Measurements from ENCODE around the gene JPH4.
A peak's percentile ranks its signal among the peaks of the same experiment; 100 is the strongest.

The JPH4 gene

GRCh38 chr14:23578560-23579310 lies at the start of gene JPH4:
Gene JPH4 (minus strand): TSS chr14:23578790. CDS start chr14:23577453, 1,337 bp downstream.
- Mint-ChIP-seq H3K27me3 (peaks cover 73% of the 10 kb centered on the region), H3K9me3 (no peaks in the 10 kb centered on the region), H3K4me1 (peaks cover 33% of the 10 kb centered on the region), H3K27ac (peak within 1 kb of the TSS in 1 of 2 donors; percentile 49), H3K4me3 (peak within 1 kb of the TSS; percentile 57 to 58)
- no peak for ATAC-seq
- no peak for DNase-seq

- Mint-ChIP-seq H3K4me1 (peaks cover 13% of the 10 kb centered on the region), H3K27me3 (no peaks in the 10 kb centered on the region), H3K27ac (no peak overlapping the region), H3K4me3 (no peak overlapping the region), H3K9me3 (peaks cover 12% of the 10 kb centered on the region in 2 donors)
- ATAC-seq (no peak), DNase-seq (no peak)
These were observed 49.4 kb upstream of the JPH4 start for GRCh38 chr14:23627961-23628360.

DNA sequence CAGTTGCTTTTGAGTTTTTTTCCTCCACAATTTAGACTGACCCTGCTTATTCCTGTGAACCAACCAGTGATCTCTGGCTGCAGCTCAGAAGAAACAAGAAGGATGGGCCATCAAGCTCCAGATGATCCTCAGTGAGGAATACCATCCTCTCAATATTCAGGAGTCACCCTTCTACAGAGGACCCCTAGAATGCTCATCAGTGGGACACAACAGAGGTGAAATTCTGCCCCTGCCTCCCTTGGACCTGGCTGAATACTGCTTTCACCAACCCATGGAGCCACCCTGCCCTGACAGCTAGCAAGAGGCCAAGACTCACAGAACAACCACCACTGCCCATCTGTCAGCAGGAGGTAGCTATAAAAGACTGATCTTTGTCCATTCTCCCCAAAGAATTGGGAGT lies 48.4 kb upstream of the JPH4 start:
- Mint-ChIP-seq H3K4me1 (peaks cover 8% of the 10 kb centered on the region), H3K27ac (no peak overlapping the region), H3K27me3 (no peaks in the 10 kb centered on the region), H3K9me3 (peaks cover 12% of the 10 kb centered on the region in 2 donors), H3K4me3 (no peak overlapping the region)
- ATAC-seq (no peak), DNase-seq (no peak)

DNA sequence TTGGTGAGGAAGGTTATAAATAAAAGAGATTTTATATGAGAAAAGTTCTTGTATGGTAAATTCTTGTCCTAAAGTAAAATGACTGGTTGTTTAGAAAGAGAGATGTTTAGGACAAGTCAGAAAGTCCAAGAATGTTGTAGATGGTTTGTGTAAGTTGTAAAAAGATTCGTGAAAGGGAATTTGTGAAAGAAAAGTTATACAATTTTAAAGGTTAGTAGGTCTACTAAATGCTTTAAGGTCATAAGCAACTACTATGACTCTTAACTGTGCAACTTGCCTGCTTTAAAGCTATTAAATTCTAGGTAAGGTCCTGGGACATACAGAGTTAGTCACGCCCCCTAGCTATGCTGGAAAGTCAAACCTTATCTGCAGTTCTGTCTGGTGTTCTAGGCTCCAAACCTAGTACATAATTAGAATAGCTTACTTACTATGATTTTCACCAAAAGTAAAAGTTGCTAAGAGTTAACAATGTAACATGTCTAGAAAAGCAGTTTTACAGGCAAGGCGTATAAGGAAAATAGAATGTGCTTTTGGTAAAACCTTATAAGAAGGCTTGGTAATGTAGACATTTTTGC lies 46.3 kb upstream of the JPH4 start:
- peaks cover 12% of the 10 kb centered on the region in 2 donors for H3K9me3 Mint-ChIP-seq
- DNase-seq (no peak), ATAC-seq (no peak)
- peak overlapping the region in 1 of 2 donors; percentile 10 for H3K27ac Mint-ChIP-seq
- H3K27me3 Mint-ChIP-seq, result no peaks in the 10 kb centered on the region
- H3K4me3 Mint-ChIP-seq, result no peak overlapping the region
- no peaks in the 10 kb centered on the region for H3K4me1 Mint-ChIP-seq

DNA sequence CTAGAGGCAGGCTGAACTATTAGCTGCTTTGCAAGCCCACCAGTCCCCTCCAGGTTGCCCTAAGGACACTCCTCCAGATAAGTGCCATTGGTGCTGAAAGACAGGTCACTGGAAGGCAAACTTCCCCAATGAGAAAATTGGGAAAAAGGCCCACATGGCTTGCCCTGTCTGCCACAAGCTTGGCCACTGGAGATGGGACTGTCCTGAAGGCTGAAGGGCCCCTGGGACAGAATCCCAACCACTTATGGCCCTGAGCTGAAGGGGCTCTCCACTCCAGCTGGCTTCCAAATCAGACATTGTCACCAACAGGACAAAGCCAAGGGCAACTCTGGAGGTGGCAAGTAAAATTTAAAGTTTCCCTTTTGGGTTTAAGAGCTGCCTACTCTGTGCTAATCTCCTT lies 45.4 kb upstream of the JPH4 start:
- Mint-ChIP-seq H3K9me3 (peaks cover 12% of the 10 kb centered on the region in 2 donors), H3K4me3 (no peak overlapping the region), H3K27me3 (no peaks in the 10 kb centered on the region), H3K27ac (no peak overlapping the region), H3K4me1 (peaks cover 6% of the 10 kb centered on the region)
- ATAC-seq (no peak), DNase-seq (no peak)

- ATAC-seq, result no peak
These were observed 44.4 kb upstream of the JPH4 start for GRCh38 chr14:23622990-23623389.

DNA sequence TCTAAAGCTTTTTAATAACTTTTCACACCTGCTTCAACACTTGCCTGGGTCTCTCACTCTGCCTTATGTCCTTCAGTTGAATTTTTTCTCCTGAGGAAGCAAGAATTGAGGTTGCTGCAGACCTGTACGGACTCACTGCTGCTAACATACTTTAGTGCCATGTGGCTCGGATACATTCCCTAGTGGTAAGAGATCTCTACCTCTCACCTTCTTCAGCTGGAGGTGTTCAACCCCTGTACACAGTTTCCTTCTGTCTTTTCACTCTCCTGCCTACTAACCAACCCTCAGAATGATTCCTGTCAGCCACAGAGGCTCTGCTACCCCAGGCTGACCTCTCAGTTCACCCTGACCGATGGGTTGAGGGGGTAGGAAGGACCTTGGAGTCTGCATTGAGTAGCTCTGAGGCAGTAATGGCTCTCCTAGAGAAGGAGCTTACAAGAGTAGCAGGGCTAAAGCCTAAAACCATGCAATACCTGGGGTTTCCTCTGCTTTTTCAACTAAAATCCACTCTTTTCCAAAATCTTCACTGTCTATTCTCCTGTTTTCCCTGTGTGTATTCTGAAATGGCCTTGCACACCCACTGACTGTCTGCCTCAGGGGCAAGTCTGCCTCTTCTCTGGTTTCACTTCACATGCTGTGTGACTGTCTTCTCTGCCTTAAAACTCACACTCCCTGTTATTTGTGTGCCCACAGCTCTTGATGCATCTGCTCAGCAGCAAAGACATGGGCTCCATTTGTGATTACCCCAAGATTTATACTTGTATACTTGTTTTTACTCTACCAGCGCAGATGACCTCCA lies 43.5 kb upstream of the JPH4 start:
- peaks cover 15% of the 10 kb centered on the region for H3K4me1 Mint-ChIP-seq
- DNase-seq (no peak), ATAC-seq (no peak)
- H3K27ac Mint-ChIP-seq, result no peak overlapping the region
- peaks cover 12% of the 10 kb centered on the region in 2 donors for H3K9me3 Mint-ChIP-seq
- H3K27me3 Mint-ChIP-seq, result no peaks in the 10 kb centered on the region
- H3K4me3 Mint-ChIP-seq, result no peak overlapping the region

More at GRCh38 chr14:23622990-23623389, 44.4 kb upstream of the JPH4 start:
- Mint-ChIP-seq H3K27ac (no peak overlapping the region), H3K4me3 (no peak overlapping the region), H3K9me3 (peaks cover 12% of the 10 kb centered on the region in 2 donors), H3K27me3 (no peaks in the 10 kb centered on the region), H3K4me1 (peaks cover 15% of the 10 kb centered on the region)
- no peak for DNase-seq

DNA sequence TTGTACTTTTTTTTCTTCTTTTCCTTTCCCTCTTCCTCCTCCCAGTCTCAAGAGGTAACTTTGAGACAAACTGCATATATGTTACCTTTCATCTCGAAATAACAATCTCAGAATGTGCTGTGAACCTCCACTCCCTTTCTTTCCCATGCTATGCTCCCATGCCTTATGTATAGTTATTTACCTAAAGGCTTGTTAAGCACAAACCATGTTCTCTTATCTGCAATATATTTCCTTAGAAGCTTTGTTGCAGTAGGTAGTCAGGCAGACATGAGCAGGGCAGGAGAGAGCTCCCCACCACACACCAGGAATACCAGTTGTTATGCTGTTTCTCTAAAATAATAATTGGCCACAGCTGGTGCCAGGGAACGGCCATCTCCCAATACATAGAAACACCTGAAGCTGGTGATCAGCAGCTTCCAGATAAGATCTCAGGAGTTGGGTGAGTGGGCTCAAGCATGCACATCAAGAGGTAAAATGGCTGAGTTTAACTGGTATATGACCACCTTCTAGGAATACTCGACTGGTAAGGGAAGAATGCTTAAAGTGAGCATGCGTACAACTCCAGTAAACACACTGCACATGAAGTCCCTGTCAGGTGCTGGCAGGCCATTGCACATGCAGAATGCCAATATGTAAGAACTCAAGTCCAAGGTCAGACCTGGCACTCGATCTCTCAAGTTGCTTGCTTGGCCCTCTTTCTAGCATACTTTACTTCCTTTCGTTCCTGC lies 42.8 kb upstream of the JPH4 start:
- DNase-seq, result no peak
- peaks cover 12% of the 10 kb centered on the region in 2 donors for H3K9me3 Mint-ChIP-seq
- H3K27me3 Mint-ChIP-seq, result no peaks in the 10 kb centered on the region
- H3K27ac Mint-ChIP-seq, result no peak overlapping the region
- H3K4me1 Mint-ChIP-seq, result peaks cover 15% of the 10 kb centered on the region
- ATAC-seq, result no peak
- H3K4me3 Mint-ChIP-seq, result no peak overlapping the region

DNA sequence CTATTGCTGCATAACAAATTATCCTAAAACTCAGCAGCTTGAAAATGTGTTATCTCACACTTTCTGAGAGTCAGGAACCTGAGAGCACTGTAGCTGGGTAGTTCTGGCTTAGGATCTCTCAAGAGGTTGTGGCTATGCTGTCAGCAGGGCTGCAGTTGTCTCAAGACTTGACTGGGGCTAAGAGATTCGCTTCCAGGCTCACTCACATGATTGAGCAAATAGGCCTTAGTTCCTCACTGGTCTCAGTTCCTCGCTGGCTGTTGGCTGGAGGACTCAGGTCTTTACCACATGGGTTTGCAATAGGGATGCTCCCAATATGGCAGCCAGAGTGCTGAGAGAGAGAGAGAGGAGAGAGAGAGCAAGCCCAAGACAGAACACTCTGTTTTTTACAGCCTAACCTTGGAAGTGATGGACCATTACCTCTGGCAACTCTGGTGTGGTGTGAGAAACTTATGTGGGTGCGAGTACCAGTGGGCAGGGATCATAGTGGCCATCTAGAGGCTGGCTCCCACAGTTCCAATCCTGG lies 41.6 kb upstream of the JPH4 start:
- DNase-seq (no peak), ATAC-seq (no peak)
- Mint-ChIP-seq H3K27ac (peak overlapping the region in 1 of 2 donors; percentile 16), H3K9me3 (peaks cover 11 to 12% of the 10 kb centered on the region in 2 donors), H3K27me3 (no peaks in the 10 kb centered on the region), H3K4me1 (peaks cover 15% of the 10 kb centered on the region), H3K4me3 (no peak overlapping the region)

- ATAC-seq, result no peak
- H3K4me1 Mint-ChIP-seq, result peaks cover 25% of the 10 kb centered on the region
- no peak for DNase-seq
- no peak overlapping the region for H3K4me3 Mint-ChIP-seq
- no peak overlapping the region for H3K27ac Mint-ChIP-seq
- H3K9me3 Mint-ChIP-seq, result no peaks in the 10 kb centered on the region
- no peaks in the 10 kb centered on the region for H3K27me3 Mint-ChIP-seq
These were observed 39.9 kb upstream of the JPH4 start for GRCh38 chr14:23618415-23618988.

DNA sequence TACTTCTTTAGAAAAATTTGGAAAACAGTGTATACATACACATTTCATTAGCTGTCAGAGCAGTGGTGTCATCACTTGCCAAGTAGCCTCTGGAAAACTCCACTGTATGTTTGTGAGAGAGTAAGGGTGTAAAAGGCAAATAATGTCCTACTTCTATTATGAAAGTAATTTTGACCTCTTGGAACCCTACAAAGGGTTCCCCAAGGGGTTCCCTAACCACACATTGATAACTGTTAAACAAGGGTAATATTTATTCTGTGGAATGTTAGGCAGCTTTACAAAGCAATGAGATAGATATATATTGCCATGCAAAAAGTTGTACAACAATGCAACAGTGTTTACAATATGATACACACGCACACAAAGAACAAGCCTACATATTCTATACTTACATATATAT lies 38.9 kb upstream of the JPH4 start:
- Mint-ChIP-seq H3K4me3 (no peak overlapping the region), H3K27ac (no peak overlapping the region), H3K9me3 (no peaks in the 10 kb centered on the region), H3K27me3 (no peaks in the 10 kb centered on the region), H3K4me1 (peaks cover 25% of the 10 kb centered on the region)
- ATAC-seq (no peak), DNase-seq (no peak)

GRCh38 chr14:23615856-23616255 lies 37.3 kb upstream of the JPH4 start:
- no peak for DNase-seq
- no peaks in the 10 kb centered on the region for H3K9me3 Mint-ChIP-seq
- H3K4me1 Mint-ChIP-seq, result peaks cover 25% of the 10 kb centered on the region
- no peak for ATAC-seq
- no peak overlapping the region for H3K4me3 Mint-ChIP-seq
- no peaks in the 10 kb centered on the region for H3K27me3 Mint-ChIP-seq
- no peak overlapping the region for H3K27ac Mint-ChIP-seq

- Mint-ChIP-seq H3K27me3 (no peaks in the 10 kb centered on the region), H3K9me3 (no peaks in the 10 kb centered on the region), H3K27ac (peak overlapping the region in 1 of 2 donors; percentile 29), H3K4me1 (peaks cover 35% of the 10 kb centered on the region), H3K4me3 (no peak overlapping the region)
- DNase-seq, result no peak
- no peak for ATAC-seq
These were observed 35.8 kb upstream of the JPH4 start for GRCh38 chr14:23614395-23614828.

DNA sequence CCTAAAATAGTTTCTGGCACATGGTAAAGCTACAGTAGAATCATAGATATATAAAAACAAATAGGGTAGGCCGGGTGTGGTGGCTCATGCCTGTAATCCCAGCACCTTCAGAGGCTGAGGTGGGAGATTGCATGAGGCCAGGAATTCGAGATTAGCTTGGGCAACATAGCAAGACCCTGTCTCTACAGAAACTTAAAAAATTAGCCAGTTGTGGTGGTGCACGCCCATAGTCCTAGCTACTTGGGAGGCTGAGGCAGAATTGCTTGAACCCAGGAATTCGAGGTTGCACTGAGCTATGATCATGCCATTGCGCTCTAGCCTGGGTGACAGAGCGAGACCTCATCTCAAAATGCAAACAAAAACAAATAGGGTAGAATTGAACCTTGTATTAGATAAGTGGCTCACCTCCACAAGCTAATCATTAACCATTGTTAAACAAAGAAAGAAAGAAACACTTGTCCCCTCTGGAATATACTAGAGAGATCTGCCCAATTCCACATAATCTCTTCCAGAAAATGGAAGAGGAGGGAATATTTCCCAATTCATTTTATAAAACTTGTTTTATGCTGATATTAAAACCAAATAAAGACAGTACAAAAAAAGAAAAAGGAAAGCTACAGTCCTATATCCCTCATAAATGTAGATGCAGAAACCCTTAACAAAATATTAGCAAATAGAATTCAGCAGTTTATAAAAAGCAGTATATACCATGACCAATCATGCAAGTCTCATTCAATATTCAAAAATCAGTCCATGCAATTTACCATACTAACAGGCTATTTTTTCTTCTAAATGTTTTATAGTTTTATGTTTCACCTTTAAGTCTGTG lies 34.9 kb upstream of the JPH4 start:
- Mint-ChIP-seq H3K4me3 (no peak overlapping the region), H3K9me3 (peaks cover 7 to 9% of the 10 kb centered on the region in 2 donors), H3K4me1 (peaks cover 35% of the 10 kb centered on the region), H3K27ac (peak overlapping the region in 1 of 2 donors; percentile 49), H3K27me3 (no peaks in the 10 kb centered on the region)
- DNase-seq (no peak), ATAC-seq (no peak)

Measured in stimulated activated naive CD8-positive, alpha-beta T cell treated with anti-CD3 and anti-CD28 coated beads, Interleukin-15, amount 100 ng/mL, for 72 hours (primary cell).